Measurements from ENCODE around the gene C2CD2. TPM values are rescaled to one million over a fixed set of nuclear protein-coding genes. Genes with fewer than 3 reads are reported as not detected.

Gene C2CD2
- total and polyA plus RNA-seq, 10 of the 15 experiments (the other 5 are each of a cell fraction or from before 2014, with no cell fraction given) = 2.2 to 30.9 (median 9.9) TPM

GRCh38 chr21:41865002-41865777, 88.6 kb downstream of the C2CD2 start (continued):
- no peak for TF ChIP-seq PRDM15 (CRISPR knock-in tag; IDR thresholded peaks at IDR 0.05)
- TF ChIP-seq SMC3 (IDR thresholded peaks at IDR 0.05; ENCODE audit: borderline replicate concordance, low read length) = no peak
- peak; percentile 67 for TF ChIP-seq PKNOX1 (IDR thresholded peaks at IDR 0.05)
- TF ChIP-seq RBBP5 (conservative IDR thresholded peaks at IDR 0.05) = no peak
- peak; percentile 24 for TF ChIP-seq MEF2B (IDR thresholded peaks at IDR 0.05; ENCODE audit: partially characterized antibody, poor library complexity, severe bottlenecking)
- TF ChIP-seq SMAD5 (IDR thresholded peaks at IDR 0.05; ENCODE audit: low read depth) = no peak
- TF ChIP-seq SIX5 (IDR thresholded peaks at IDR 0.05; ENCODE audit: low read depth, low read length, severe bottlenecking) = no peak
- TF ChIP-seq ZNF384 (IDR thresholded peaks at IDR 0.05; ENCODE audit: borderline replicate concordance, low read depth, low read length) = peak; percentile 62; the same call in 1 of the 2 replicates
- no peak for TF ChIP-seq RAD21 (IDR thresholded peaks at IDR 0.05; ENCODE audit: insufficient read depth, low read depth, low read length)
- no peak for TF ChIP-seq ZBTB11 (CRISPR knock-in tag; IDR thresholded peaks at IDR 0.05)
- peak; percentile 88 for TF ChIP-seq RELB (IDR thresholded peaks at IDR 0.05; ENCODE audit: low read depth)
- no peak for TF ChIP-seq CHD1 (IDR thresholded peaks at IDR 0.05; ENCODE audit: low read depth, low read length)
- TF ChIP-seq IRF4 (IDR thresholded peaks at IDR 0.05; ENCODE audit: low read depth, low read length) = peak; percentile 57; the same call in 1 of the 2 replicates
- TF ChIP-seq KAT2A (conservative IDR thresholded peaks at IDR 0.05; ENCODE audit: control insufficient read depth, low read depth, low read length) = no peak
- no peak for TF ChIP-seq MEF2A (IDR thresholded peaks at IDR 0.05; ENCODE audit: insufficient read depth, low read depth, low read length)
- peak; percentile 77 to 86 for TF ChIP-seq BHLHE40 (IDR thresholded peaks at IDR 0.05; ENCODE audit: borderline replicate concordance in 1 of 2, low read depth in 2 of 2, low read length in 1 of 2)
- TF ChIP-seq SUZ12 (IDR thresholded peaks at IDR 0.05; ENCODE audit: unreplicated experiment) = no peak
- no peak for TF ChIP-seq TCF7 (IDR thresholded peaks at IDR 0.05; ENCODE audit: borderline replicate concordance)
- no peak for TF ChIP-seq SREBF1 (IDR thresholded peaks at IDR 0.05; ENCODE audit: low read length)
- no peak for TF ChIP-seq SP1 (IDR thresholded peaks at IDR 0.05; ENCODE audit: low read depth, low read length)
- no peak; the same call in 1 of the 2 replicates for TF ChIP-seq PML (IDR thresholded peaks at IDR 0.05; ENCODE audit: low read length)

Measured in GM12878 (cell line).